ENCODE data around the gene LRCH3. TPM values are rescaled to one million over a fixed set of nuclear protein-coding genes. Genes with fewer than 3 reads are reported as not detected.

LRCH3 gene
- total and polyA plus RNA-seq, 9 of the 15 experiments (the other 6 are each of a cell fraction or from before 2014, with no cell fraction given): 4.6 to 75.3 (median 30.3) TPM

GRCh38 chr3:197890693-197891092 lies 99.6 kb downstream of the LRCH3 start:
- ChIA-PET POLR2A (interaction anchor here (1.2 to 1.4 kb wide), 3 partner anchors 13 to 19 kb away, joined by 3 to 7 read pairs (median 4); no protein-coding TSS in a partner anchor), CTCF (ENCODE audit: low intra/inter-chr PET ratio) (no interaction called here)
- H3K4me1 ChIP-seq (replicated peaks in 1 of 2; ENCODE audit: control insufficient read depth in 2 of 2, insufficient read depth in 2 of 2, low read length in 2 of 2): peaks cover 0 to 6% of the 10 kb centered on the region in 2 experiments; a peak in 3 of 5 replicates
- intact Hi-C loops (cut with micrococcal nuclease) (no loop called here), in situ Hi-C loops (cut with MboI) (no loop called here)
- WGBS (ENCODE audit: insufficient coverage, low coverage, missing lambda C conversion rate): 18% methylated on average over 4 of the region's 4 CpGs
- no peaks in the 10 kb centered on the region for H3K27me3 ChIP-seq (ENCODE audit: control insufficient read depth in 2 of 2, insufficient read depth in 2 of 2, low read length in 2 of 2)
- no peaks in the 10 kb centered on the region for H3K9me3 ChIP-seq (replicated peaks; ENCODE audit: control insufficient read depth, insufficient read depth, low read depth, low read length)
- no peak overlapping the region for H3K4me3 ChIP-seq
- H3K4me2 ChIP-seq (ENCODE audit: insufficient read depth, low read length): no peak overlapping the region; the same call in 1 of the 2 replicates
- BruUV-seq (replicated peaks): no TSS peak
- FAIRE-seq: peak; percentile 44
- peak; percentile 70 for ATAC-seq
- no peak overlapping the region; a peak in 1 of 4 replicates for H3K9ac ChIP-seq (ENCODE audit: insufficient read depth in 1 of 2, low read depth in 2 of 2, low read length in 2 of 2)
- no peak overlapping the region for H2AFZ ChIP-seq (ENCODE audit: low read depth, low read length)
- no peaks in the 10 kb centered on the region for H4K20me1 ChIP-seq (replicated peaks; ENCODE audit: control insufficient read depth, insufficient read depth, low read length)
- H3K27ac ChIP-seq (ENCODE audit: extremely low read depth, low read depth, low read length): no peak overlapping the region
- DNase-seq (ENCODE audit: extremely low read depth in 1 of 4, low spot score in 3 of 4): no peak
- H3K79me2 ChIP-seq (ENCODE audit: control insufficient read depth, insufficient read depth, low read length): no peaks in the 10 kb centered on the region
- H3K9me1 ChIP-seq (ENCODE audit: control insufficient read depth, insufficient read depth, low read length): no peaks in the 10 kb centered on the region
- H3K36me3 ChIP-seq (ENCODE audit: control insufficient read depth, insufficient read depth, low read length): no peaks in the 10 kb centered on the region
- TF ChIP-seq HNRNPLL (IDR thresholded peaks at IDR 0.05; ENCODE audit: low read depth, low read length, poor library complexity, severe bottlenecking) (no peak), L3MBTL2 (IDR thresholded peaks at IDR 0.05) (peak; percentile 64), KAT7 (CRISPR knock-in tag; IDR thresholded peaks at IDR 0.05; ENCODE audit: borderline replicate concordance) (no peak), CEBPG (CRISPR knock-in tag; IDR thresholded peaks at IDR 0.05) (no peak), CEBPG (tag; conservative IDR thresholded peaks at IDR 0.05 in 1 of 2, IDR thresholded peaks at IDR 0.05 in 1 of 2) (peak in 1 of 2 experiments; percentile 39; a peak in 1 of 4 replicates), NFRKB (IDR thresholded peaks at IDR 0.05; ENCODE audit: low read depth) (no peak), DLX4 (CRISPR knock-in tag; IDR thresholded peaks at IDR 0.05) (no peak), HNRNPK (IDR thresholded peaks at IDR 0.05; ENCODE audit: low read depth, low read length, poor library complexity, severe bottlenecking) (no peak), SP2 (IDR thresholded peaks at IDR 0.05; ENCODE audit: extremely low read depth, low read depth, low read length, poor library complexity, severe bottlenecking) (no peak), CREB3 (tag; conservative IDR thresholded peaks at IDR 0.05; ENCODE audit: low read depth) (no peak), BCLAF1 (IDR thresholded peaks at IDR 0.05; ENCODE audit: borderline replicate concordance in 1 of 2, control insufficient read depth in 1 of 2, low read depth in 2 of 2, low read length in 1 of 2) (no peak), ZEB2 (IDR thresholded peaks at IDR 0.05) (no peak), BRD9 (IDR thresholded peaks at IDR 0.05; ENCODE audit: low read depth, partially characterized antibody) (no peak), ZNF583 (CRISPR knock-in tag; IDR thresholded peaks at IDR 0.05) (no peak), PURB (CRISPR knock-in tag; IDR thresholded peaks at IDR 0.05; ENCODE audit: low read depth) (no peak), ATF3 (IDR thresholded peaks at IDR 0.05) (peak; percentile 78), ATF3 (CRISPR knock-in tag; conservative IDR thresholded peaks at IDR 0.05) (no peak), CBX2 (IDR thresholded peaks at IDR 0.05; ENCODE audit: insufficient read depth, low read length, poor library complexity, severe bottlenecking) (no peak)
